Limb (tissue), 2 donors: ENCODE data around the gene TTC31.
"Not testable (repeated sequence)": the region's sequence is repeated elsewhere in the genome, so short reads cannot be mapped to it uniquely, and the experiment has no call there.

Source experiments
- DNase-seq, 2 donors: peaks; one replicate each; pipeline ENCODE4 v3.0.0-alpha.2; 2016; ENCODE audit errors: extremely low spot score in 2 of 2

Gene TTC31

GRCh38 chr2:74457129-74457548 lies 25.7 kb upstream of the TTC31 start:
- DNase-seq, result no peak

- peak; percentile 65 to 87 for DNase-seq
Observed at GRCh38 chr2:74457549-74458131, 25.2 kb upstream of the TTC31 start.

GRCh38 chr2:74458132-74458937 lies 24.5 kb upstream of the TTC31 start, which contains the start of gene WBP1:
WBP1 (plus strand) TSS chr2:74458438; CDS start chr2:74458603, 165 bp downstream.
- peak; percentile 99 to 100 for DNase-seq

- DNase-seq, result no peak
Observed at GRCh38 chr2:74458938-74459363, 23.9 kb upstream of the TTC31 start.

GRCh38 chr2:74459503-74460118 lies 23.3 kb upstream of the TTC31 start:
- not testable (repeated sequence) for DNase-seq

GRCh38 chr2:74460187-74460586 lies 22.7 kb upstream of the TTC31 start:
- not testable (repeated sequence) for DNase-seq

- DNase-seq, result no peak
Observed at GRCh38 chr2:74461187-74462053, 21.5 kb upstream of the TTC31 start.

GRCh38 chr2:74462054-74462785 lies 20.7 kb upstream of the TTC31 start:
- DNase-seq, result no peak

- DNase-seq, result no peak
Observed at GRCh38 chr2:74462786-74463105, 20.1 kb upstream of the TTC31 start.

- DNase-seq, result no peak
Observed at GRCh38 chr2:74464406-74464805, 18.5 kb upstream of the TTC31 start.

GRCh38 chr2:74470742-74471141 lies 12.1 kb upstream of the TTC31 start:
- not testable (repeated sequence) for DNase-seq

- no peak for DNase-seq
Observed at GRCh38 chr2:74471332-74472065, 11.4 kb upstream of the TTC31 start.

- peak; percentile 92 to 96 for DNase-seq
Observed at GRCh38 chr2:74472086-74472944, 10.6 kb upstream of the TTC31 start, which contains the start of gene MRPL53. MRPL53 (minus strand) TSS chr2:74472680; CDS start chr2:74472660, 20 bp downstream.

GRCh38 chr2:74472945-74473258 lies 10.0 kb upstream of the TTC31 start:
- no peak for DNase-seq

GRCh38 chr2:74474481-74474880 lies 8.4 kb upstream of the TTC31 start:
- DNase-seq, result no peak

- no peak for DNase-seq
Observed at GRCh38 chr2:74474899-74475298, 8.0 kb upstream of the TTC31 start.

- DNase-seq, result no peak
Observed at GRCh38 chr2:74481431-74481830, 1.4 kb upstream of the TTC31 start.

GRCh38 chr2:74481961-74482800 lies 700 bp upstream of the TTC31 start:
- DNase-seq, result peak in 1 of 2 donors; percentile 58
